Activated T-helper 17 cell treated with anti-CD3 and anti-CD28 coated beads, Interleukin-2, amount 50 U/mL, for 72 hours (primary cell): ENCODE results near the gene UNKL. TPM values are rescaled to one million over a fixed set of nuclear protein-coding genes. Genes with fewer than 3 reads are reported as not detected.

Source experiments
- ATAC-seq: fragments of 150-1000 bp; cut with Tn5 transposase; replicated peaks from 2 replicates; pipeline ENCODE4 v1.10.0; 2021; ENCODE audit warnings: mild to moderate bottlenecking, moderate library complexity
- H3K27ac Mint-ChIP-seq: one replicate; pipeline ENCODE4 v1.8.0; 2022; ENCODE audit warnings: mixed read lengths
- H3K27me3 Mint-ChIP-seq: one replicate; pipeline ENCODE4 v1.8.0; 2022; ENCODE audit warnings: mixed read lengths
- H3K36me3 Mint-ChIP-seq: one replicate; pipeline ENCODE4 v1.8.0; 2022; ENCODE audit warnings: low read depth, mild to moderate bottlenecking, mixed read lengths
- H3K4me1 Mint-ChIP-seq: one replicate; pipeline ENCODE4 v1.8.0; 2022; ENCODE audit warnings: mixed read lengths
- H3K4me3 Mint-ChIP-seq: one replicate; pipeline ENCODE4 v1.8.0; 2022; ENCODE audit warnings: mild to moderate bottlenecking, mixed read lengths
- H3K9me3 Mint-ChIP-seq: one replicate; pipeline ENCODE4 v1.8.0; 2022; ENCODE audit warnings: mixed read lengths
- total RNA-seq, 2 donors: library from RNA; stranded (reverse); gene quantifications; one replicate each; pipeline ENCODE4 v1.2.3, GENCODE V29; 2022

UNKL gene
- total RNA-seq, 2 donors from 2014 or later, result 36.4 to 76.4 TPM

- no peak for ATAC-seq
- H3K27me3 Mint-ChIP-seq, result no peaks in the 10 kb centered on the region
- no peaks in the 10 kb centered on the region for H3K9me3 Mint-ChIP-seq
- H3K4me1 Mint-ChIP-seq, result no peaks in the 10 kb centered on the region
- H3K4me3 Mint-ChIP-seq, result no peak overlapping the region
- no peak overlapping the region for H3K27ac Mint-ChIP-seq
- peaks cover 30% of the 10 kb centered on the region for H3K36me3 Mint-ChIP-seq
Measured at GRCh38 chr16:1371054-1371978, 43.2 kb downstream of the UNKL start.

- no peaks in the 10 kb centered on the region for H3K9me3 Mint-ChIP-seq
- no peak for ATAC-seq
- H3K4me3 Mint-ChIP-seq, result no peak overlapping the region
- no peaks in the 10 kb centered on the region for H3K4me1 Mint-ChIP-seq
- H3K36me3 Mint-ChIP-seq, result peaks cover 67% of the 10 kb centered on the region
- H3K27ac Mint-ChIP-seq, result no peak overlapping the region
- no peaks in the 10 kb centered on the region for H3K27me3 Mint-ChIP-seq
Measured at GRCh38 chr16:1367486-1368174, 46.9 kb downstream of the UNKL start.

GRCh38 chr16:1366712-1367299, 47.7 kb downstream of the UNKL start:
- no peak overlapping the region for H3K4me3 Mint-ChIP-seq
- H3K27ac Mint-ChIP-seq, result no peak overlapping the region
- no peak for ATAC-seq
- H3K27me3 Mint-ChIP-seq, result no peaks in the 10 kb centered on the region
- H3K4me1 Mint-ChIP-seq, result no peaks in the 10 kb centered on the region
- H3K9me3 Mint-ChIP-seq, result no peaks in the 10 kb centered on the region
- H3K36me3 Mint-ChIP-seq, result peaks cover 67% of the 10 kb centered on the region

- peak overlapping the region; percentile 65 for H3K27ac Mint-ChIP-seq
- no peaks in the 10 kb centered on the region for H3K27me3 Mint-ChIP-seq
- no peak overlapping the region for H3K4me3 Mint-ChIP-seq
- no peak for ATAC-seq
- H3K9me3 Mint-ChIP-seq, result no peaks in the 10 kb centered on the region
- H3K36me3 Mint-ChIP-seq, result peaks cover 61% of the 10 kb centered on the region
- H3K4me1 Mint-ChIP-seq, result no peaks in the 10 kb centered on the region
Measured at GRCh38 chr16:1366060-1366711, 48.3 kb downstream of the UNKL start.

- no peaks in the 10 kb centered on the region for H3K9me3 Mint-ChIP-seq
- H3K4me1 Mint-ChIP-seq, result no peaks in the 10 kb centered on the region
- H3K27me3 Mint-ChIP-seq, result no peaks in the 10 kb centered on the region
- H3K27ac Mint-ChIP-seq, result no peak overlapping the region
- no peak for ATAC-seq
- H3K4me3 Mint-ChIP-seq, result no peak overlapping the region
- H3K36me3 Mint-ChIP-seq, result peaks cover 54% of the 10 kb centered on the region
Measured at GRCh38 chr16:1364510-1364909, 50.0 kb downstream of the UNKL start.

GRCh38 chr16:1363501-1364041, 50.9 kb downstream of the UNKL start:
- H3K27ac Mint-ChIP-seq, result no peak overlapping the region
- peaks cover 57% of the 10 kb centered on the region for H3K36me3 Mint-ChIP-seq
- H3K4me3 Mint-ChIP-seq, result no peak overlapping the region
- H3K4me1 Mint-ChIP-seq, result no peaks in the 10 kb centered on the region
- peak; percentile 97 for ATAC-seq
- no peaks in the 10 kb centered on the region for H3K9me3 Mint-ChIP-seq
- H3K27me3 Mint-ChIP-seq, result no peaks in the 10 kb centered on the region

- no peak for ATAC-seq
- H3K4me3 Mint-ChIP-seq, result no peak overlapping the region
- H3K36me3 Mint-ChIP-seq, result peaks cover 57% of the 10 kb centered on the region
- H3K27me3 Mint-ChIP-seq, result no peaks in the 10 kb centered on the region
- H3K9me3 Mint-ChIP-seq, result no peaks in the 10 kb centered on the region
- no peaks in the 10 kb centered on the region for H3K4me1 Mint-ChIP-seq
- H3K27ac Mint-ChIP-seq, result no peak overlapping the region
Measured at GRCh38 chr16:1362807-1363206, 51.7 kb downstream of the UNKL start.

GRCh38 chr16:1361685-1362360, 52.7 kb downstream of the UNKL start:
- Mint-ChIP-seq H3K4me1 (no peaks in the 10 kb centered on the region), H3K9me3 (no peaks in the 10 kb centered on the region), H3K36me3 (peaks cover 57% of the 10 kb centered on the region), H3K27ac (no peak overlapping the region), H3K4me3 (no peak overlapping the region), H3K27me3 (no peaks in the 10 kb centered on the region)
- ATAC-seq, result no peak

- H3K27ac Mint-ChIP-seq, result no peak overlapping the region
- no peaks in the 10 kb centered on the region for H3K9me3 Mint-ChIP-seq
- peaks cover 14% of the 10 kb centered on the region for H3K4me1 Mint-ChIP-seq
- peaks cover 24% of the 10 kb centered on the region for H3K36me3 Mint-ChIP-seq
- H3K4me3 Mint-ChIP-seq, result no peak overlapping the region
- H3K27me3 Mint-ChIP-seq, result no peaks in the 10 kb centered on the region
- ATAC-seq, result peak; percentile 42
Measured at GRCh38 chr16:1357906-1358566, 56.5 kb downstream of the UNKL start.

- Mint-ChIP-seq H3K27ac (no peak overlapping the region), H3K4me1 (peaks cover 15% of the 10 kb centered on the region), H3K4me3 (no peak overlapping the region), H3K9me3 (no peaks in the 10 kb centered on the region), H3K36me3 (peaks cover 24% of the 10 kb centered on the region), H3K27me3 (no peaks in the 10 kb centered on the region)
- ATAC-seq, result no peak
Measured at GRCh38 chr16:1356061-1356900, 58.2 kb downstream of the UNKL start.

- no peak overlapping the region for H3K27ac Mint-ChIP-seq
- H3K27me3 Mint-ChIP-seq, result no peaks in the 10 kb centered on the region
- no peak for ATAC-seq
- peaks cover 24% of the 10 kb centered on the region for H3K36me3 Mint-ChIP-seq
- H3K9me3 Mint-ChIP-seq, result no peaks in the 10 kb centered on the region
- H3K4me3 Mint-ChIP-seq, result no peak overlapping the region
- H3K4me1 Mint-ChIP-seq, result peaks cover 15% of the 10 kb centered on the region
Measured at GRCh38 chr16:1355591-1355990, 58.9 kb downstream of the UNKL start.

GRCh38 chr16:1354815-1355540, 59.5 kb downstream of the UNKL start:
- Mint-ChIP-seq H3K36me3 (peaks cover 25% of the 10 kb centered on the region), H3K4me3 (no peak overlapping the region), H3K9me3 (no peaks in the 10 kb centered on the region), H3K27me3 (no peaks in the 10 kb centered on the region), H3K27ac (peak overlapping the region; percentile 25), H3K4me1 (peaks cover 15% of the 10 kb centered on the region)
- ATAC-seq, result no peak
